Effector CD4-positive, alpha-beta T cell (primary cell): Measurements from ENCODE around the gene TSSK3.
"Not testable (repeated sequence)": the region's sequence is repeated elsewhere in the genome, so short reads cannot be mapped to it uniquely, and the experiment has no call there.

Experiments
- DNase-seq: peaks from one replicate; pipeline ENCODE4 v3.0.0-alpha.2; 2020

Gene TSSK3

DNA sequence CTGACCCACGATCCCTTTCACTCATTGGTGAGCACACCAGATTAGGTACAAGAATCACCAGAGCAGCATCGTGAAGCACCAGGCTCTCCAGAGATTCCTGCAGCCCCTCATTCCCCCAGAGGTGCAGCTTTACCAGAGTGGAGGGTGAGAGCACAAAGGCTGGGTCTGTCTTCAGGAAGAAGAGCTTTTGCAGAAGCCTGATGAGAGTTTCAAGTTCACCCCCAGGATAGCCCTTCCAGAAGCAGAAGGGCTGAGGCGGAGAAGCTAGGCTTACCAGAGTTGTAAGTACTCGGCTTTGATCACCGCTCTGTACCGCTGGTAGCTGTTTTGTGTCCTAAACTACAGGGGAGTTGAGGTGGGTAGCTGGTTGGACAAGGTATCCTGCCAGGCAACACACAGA is 3.1 kb downstream of the TSSK3 start:
- no peak for DNase-seq

DNA sequence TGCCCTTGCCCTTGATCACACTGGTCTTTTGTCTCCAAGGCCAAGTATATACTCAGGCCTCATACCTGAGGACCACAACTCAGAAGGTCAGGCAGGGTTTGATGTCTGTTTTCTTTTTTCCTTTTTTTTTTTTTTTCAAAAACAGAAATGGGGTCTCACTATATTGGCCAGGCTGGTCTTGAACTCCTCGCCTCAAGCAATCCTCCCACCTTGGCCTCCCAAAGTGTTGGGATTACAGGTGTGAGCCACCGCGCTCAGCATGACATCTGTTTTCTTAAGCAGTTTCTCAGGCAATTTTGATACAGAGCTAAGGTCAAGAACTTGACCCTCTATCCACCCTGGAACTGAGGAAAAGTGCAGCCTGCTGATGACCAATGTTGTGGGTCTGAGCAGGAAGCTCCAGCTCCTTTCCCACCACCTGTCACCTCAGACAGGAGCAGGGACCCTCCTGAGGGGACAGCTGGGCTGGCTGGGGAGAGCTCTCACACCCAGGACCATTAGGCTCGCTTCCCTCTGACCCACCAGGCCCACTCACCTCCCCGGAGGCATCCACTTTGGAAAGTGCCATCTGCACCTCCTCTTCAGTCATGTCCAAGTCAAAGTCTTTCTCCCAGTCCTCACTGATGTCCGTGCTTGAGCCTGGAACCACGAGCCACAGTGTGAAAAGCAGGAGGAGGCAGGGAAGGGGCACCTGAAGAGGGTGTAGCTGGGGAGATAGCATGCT is 5.7 kb downstream of the TSSK3 start:
- DNase-seq, result no peak

DNA sequence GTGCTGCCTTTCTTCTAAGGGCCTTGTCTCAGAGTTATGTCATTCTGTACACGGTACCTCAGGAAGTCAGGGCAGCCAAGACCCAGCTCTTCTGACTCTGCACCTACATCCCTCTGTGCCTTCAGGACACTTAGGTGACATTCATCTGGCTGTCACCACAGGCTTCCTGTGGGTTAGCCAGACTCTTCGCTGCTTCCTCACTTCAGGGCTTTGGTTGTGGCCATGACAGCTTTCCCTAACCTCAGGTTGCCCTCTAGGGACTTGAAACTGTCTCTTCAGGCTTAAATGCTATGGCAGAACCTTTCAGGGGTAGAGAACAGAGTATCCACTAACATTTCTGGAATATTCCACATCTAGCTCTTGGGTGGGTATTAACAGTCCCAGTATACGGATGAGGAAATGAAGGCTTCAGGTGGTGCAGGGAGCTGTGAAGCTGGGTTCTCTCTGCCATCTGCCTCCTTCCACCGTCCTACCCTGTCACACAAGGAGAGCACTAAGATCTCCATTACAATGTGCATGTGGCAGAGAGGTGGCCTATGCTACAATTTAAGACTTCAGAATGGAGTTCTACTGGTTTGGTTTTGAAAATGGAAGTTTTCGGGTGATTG is 9.9 kb downstream of the TSSK3 start:
- peak; percentile 42 for DNase-seq

DNA sequence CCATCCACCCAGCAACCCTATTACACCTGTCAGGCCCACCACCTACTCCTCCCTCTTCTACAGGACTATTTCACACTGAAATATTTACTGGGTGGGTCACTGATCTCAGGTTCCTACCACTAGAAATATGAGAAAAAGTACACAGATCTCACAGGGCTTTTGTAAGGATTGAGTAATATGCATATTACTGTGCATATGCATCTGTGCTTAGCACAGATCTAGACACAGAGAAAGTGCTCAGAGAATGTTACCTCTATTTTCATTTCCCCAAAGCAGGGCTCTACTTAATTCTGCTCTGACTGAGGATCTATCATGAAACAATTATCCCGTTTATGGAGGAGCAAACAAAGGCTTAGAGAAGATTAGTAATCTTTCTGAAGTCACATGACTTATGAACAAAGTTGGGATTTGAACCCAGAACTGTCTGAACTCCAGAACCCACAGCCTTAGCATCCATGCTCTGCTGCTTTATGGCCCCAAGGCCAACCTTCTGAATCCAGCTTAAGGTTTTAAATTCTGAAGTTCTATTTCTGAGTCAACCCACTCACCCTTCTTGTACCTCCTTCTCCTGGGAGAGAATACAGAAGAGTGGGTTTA is 11.8 kb downstream of the TSSK3 start:
- no peak for DNase-seq

DNA sequence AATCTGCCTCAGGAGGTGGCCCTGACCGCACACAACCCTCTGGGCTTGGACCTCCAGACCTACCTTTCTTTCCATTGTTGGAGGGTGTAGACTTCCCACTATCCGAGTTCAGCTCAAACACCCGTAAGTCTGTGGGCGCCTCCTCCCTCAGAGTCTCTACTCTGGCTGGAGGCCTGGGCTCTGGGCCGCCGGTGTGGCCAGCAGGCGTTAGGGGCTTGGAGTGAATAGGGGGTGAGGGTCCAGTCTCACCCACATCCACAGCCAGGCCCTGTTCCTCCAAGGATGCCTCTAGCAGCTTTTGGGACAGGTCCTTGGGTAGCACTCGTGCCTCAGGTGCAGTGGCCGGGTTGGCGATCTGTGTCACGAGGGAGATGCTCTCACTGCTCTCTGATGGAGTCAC is 13.9 kb downstream of the TSSK3 start:
- DNase-seq, result no peak

DNA sequence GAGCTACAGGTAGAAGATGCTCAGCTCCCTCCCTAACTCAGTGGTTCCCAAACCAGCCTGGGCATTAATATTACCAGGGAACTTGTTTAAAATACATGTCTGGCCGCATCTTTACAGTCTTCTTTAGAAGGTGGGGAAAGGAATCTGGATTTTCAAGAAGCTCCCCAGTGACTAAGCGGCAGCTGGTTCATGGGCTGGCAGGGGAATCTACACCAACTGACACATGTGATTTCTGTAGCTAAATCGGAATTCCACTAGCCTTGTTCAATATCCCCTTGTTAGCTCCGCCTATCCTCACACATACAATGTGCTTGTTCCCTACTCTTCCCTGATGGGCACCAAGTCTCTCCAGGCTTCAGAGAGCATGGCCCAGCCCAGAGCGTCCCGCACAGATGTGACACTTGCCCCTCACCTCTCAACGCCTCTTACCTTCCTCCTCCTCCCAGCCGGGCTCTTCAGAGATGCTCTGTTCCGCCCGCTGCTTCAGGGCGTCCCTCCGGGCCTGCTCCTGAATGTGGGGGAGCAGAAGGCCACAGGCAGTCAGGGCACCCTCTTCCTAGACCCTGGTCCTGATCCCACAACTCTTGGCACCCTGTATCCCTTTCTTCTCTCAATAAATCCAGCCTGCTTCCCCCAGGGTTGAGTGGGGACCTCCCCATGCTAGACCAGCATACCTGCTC is 15.3 kb downstream of the TSSK3 start:
- DNase-seq, result no peak

DNA sequence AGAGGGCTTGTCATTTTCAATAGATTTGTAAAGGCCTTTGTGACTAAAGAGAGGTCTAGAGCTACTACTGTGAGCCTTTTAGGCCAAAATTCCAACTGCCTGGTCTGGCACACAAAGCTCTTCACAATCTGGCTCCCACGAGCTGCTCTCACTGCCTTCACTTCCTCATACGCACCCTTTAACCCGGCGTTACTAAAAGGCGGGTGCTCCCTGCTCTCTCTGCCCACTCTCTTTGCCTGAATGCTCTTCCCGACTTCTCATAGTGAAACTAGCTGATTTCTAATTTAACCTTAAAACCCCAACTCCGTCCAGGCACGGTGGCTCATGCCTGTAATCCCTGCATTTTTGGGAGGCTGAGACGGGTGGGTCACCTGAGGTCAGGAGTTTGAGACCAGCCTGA is 17.7 kb downstream of the TSSK3 start:
- DNase-seq, result no peak

DNA sequence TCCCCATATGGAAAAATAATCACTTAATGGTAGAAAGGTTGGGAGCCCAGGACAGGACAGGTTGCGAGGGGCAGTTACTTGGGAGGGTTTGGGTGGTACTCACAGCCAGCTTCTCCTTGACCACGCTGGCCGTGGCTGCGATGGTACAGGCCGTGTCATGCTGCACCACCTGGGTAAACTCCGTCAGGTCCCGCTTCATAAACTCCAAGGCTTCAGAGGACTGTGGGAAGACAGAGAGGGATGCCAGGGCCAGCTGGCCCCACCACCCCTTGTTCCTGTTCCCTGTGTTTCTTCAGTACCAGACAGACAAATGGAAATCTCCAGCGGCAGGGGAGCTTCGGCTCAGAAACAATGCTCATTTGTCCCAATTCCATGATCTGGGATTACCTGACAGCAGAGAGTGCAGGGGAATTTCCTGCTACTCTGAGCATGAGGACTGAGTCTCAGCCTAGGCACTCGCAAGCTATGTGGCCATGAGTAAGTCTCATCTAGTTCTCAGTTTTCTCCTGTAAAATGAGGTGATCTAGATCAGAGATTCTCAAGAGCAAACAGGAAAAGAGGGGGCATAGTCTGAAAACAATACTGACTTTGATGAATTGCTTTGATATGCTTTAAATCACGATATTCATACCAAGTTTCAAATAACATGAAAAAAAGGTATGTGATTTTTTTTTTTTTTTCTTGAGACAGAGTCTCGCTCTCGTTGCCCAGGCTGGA is 24.5 kb downstream of the TSSK3 start:
- DNase-seq, result no peak

DNA sequence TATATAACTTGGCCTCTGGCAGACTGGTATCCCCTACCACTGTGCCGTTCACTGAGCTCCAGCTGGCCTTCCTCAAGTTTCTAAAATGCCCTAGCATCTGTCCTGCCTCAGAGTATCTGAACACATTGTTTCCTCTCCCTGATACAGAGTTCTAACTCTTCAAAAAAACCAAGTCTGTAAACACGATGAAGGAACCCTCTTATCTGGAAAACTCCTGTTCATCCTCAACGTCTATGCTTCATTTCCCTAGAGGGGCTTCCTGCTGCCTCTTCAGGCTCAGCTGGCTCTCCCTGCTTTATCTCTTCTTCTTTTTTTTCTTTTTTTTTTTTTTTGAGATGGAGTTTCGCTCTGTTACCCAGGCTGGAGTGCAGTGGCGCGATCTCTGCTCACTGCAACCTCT is 26.3 kb downstream of the TSSK3 start:
- DNase-seq, result no peak

DNA sequence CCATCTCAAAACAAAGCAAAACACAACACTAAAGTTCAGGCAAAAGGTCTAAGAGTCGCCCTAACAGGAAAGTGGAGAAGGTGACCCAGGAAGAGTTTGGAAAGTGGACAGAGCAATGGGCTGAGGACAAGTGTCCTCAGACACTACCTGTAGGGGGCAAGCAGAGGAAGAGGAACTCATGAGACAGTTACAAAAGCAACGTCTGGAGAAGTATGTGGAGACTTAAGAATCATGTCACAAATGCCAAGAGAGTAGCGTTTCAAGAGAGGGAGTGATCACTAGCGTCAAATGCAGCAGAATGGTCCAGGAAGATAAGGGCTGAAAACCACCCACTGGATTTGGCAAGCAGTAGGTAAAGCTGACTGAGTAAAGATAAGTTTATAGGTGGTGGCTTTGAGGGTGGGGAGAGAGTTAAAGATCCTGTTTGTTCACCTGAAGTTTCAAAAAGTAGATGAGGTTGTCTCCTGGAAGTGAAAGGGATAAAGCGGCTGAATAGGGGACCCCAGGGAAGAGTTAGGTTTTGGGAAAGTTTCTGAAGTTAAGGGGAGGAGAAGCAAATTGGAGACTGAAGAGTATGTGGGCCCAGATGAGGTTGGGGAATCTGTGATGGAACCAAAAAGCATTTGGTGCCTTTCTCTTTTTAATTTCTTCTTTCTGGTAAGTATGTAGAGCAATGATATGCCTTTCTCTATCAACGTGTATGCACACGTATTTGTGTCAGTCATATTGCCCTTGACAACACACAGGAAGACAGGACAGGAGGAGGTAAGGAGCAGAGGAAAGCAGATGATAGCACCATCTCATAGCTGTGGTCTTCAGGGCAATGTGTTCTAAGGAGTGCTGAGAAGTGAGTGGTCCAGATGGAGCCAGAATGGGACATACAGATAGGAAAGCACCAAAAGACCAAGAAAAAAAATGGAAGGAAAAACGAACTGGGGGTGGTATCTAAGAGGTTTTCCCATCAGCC is 28.8 kb downstream of the TSSK3 start:
- DNase-seq, result no peak

DNA sequence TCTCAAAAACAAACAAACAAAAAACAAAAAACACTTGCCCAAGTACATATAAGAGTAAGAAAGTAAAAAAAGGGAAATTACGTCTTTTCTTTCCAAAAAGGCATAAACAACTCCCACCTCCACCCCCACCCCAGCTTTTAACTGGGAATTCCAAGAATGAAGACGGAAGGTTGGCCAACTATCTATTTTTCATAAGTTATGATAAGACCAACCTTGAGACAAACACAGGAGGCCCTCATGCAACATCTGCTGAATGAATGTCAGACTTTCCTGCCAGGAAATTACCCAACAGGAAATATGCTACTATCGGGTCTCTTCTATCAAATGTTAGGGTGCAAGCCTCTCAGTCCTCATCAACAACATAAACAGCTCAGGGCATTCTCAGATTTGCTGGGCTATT is 30.0 kb downstream of the TSSK3 start:
- no peak for DNase-seq

DNA sequence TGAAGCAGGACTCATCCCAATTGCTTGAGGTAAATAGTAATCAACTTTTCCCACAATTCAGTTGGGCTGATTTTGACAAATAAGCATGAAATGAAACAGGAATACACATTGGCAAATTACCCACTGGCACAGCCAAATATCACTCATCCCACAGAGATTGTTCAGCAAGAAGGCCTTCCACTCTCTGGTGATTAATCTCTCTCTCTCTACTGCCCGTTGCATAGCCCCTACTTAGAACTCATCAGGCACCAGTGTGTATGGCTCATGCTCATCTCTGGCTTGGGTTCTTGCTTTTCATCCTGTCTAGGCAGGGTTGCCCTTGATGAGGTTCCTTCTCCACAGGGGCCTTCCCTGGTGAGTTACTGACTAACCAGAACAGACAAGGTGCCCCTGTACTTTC is 30.8 kb downstream of the TSSK3 start:
- no peak for DNase-seq

DNA sequence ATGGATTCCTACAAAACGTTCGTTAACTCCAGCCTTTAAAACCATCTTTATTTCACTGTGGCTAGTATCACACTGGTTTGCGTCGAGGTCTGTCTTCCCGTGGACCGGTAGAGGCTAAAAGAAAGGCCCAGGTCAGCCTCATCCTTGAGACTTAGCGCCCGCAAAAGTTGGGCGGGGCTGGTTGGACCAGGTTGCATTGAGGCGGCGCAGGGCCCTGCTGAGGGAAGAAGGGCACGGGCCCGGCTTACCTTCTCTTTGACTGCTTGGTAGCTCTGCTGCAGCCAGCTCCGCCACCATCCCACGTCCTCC is 31.4 kb downstream of the TSSK3 start:
- DNase-seq, result no peak

DNA sequence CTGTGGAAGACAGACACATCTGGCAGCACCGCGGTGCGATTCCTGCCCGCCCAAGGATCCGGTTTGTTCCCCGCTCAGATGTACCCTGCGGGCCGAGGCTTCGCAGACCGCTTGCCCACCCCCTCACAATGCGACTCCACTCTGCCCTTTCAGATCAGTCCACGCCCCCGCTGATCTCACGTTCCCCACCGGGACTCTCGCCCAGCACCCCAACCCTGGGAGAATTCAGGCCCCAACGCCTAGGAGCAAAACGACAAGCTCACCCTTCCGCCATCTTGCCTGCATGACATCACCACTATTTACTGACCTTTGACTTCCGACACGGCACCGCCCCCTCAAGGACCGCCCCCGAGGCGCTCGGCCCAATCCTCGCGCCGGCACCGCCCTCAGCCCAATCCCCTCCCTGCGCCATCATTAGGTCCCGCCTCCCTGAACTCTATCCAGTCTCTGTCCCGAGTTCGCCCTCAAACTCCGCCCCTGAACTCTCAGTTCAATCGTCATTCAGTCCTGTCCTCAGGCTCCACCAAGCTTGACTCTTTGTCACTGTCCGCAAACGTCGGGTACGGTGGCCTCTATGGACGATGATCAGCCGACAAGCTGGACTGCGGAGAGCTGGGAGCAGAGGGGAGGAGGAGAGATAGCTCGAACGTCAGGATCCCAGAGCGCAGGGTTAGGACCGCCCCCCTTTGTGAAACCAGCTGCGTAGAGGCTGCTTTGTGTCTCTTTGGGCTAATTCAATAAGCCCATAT is 32.0 kb downstream of the TSSK3 start, which contains the start of gene BSDC1:
TSS of gene BSDC1 (minus strand) at position 301 of the 749 bp plus-strand sequence. CDS start at position 274, 27 bp downstream.
- peak; percentile 94 for DNase-seq

DNA sequence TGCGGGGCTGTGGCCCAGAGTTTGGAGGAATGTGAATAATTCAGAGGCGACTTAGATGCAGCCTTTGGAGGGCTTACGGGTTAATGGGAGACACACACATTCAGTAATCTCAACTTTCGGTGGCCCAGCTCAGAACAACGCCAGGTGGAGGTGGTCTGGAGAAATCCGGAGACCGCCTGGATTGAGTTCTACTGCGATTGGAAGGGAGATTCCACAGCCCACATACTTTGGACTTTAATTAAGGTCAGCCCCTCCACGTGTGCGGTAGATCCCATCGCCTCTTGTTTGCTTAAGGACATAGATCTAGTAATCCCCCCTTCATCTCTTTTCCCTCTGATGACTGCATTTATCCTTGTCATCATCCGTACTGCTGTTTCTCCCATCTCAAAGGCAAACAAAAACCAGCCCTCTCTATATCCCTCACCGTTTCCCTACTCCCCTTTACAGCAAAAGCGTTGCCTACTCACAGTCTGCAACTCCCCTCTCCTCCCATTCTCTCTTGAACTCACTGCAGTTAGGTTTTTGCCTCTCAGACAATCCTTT is 32.6 kb downstream of the TSSK3 start:
- no peak for DNase-seq

DNA sequence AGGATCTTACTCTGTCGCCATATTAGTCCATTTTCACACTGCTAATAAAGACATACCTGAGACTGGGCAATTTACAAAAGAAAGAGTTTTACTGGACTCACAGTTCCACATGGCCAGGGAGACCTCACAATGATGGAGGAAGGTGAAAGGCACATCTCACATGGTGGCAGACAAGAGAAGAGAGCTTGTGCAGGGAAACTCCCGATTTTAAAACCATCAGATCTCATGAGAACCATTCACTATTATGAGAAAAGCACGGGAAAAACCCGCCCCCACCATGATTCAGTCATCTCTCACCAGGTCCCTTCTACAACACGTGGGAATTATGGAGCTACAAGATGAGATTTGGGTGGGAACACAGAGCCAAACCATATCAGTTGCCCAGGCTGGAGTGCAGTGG is 34.2 kb downstream of the TSSK3 start:
- DNase-seq, result not testable (repeated sequence)

DNA sequence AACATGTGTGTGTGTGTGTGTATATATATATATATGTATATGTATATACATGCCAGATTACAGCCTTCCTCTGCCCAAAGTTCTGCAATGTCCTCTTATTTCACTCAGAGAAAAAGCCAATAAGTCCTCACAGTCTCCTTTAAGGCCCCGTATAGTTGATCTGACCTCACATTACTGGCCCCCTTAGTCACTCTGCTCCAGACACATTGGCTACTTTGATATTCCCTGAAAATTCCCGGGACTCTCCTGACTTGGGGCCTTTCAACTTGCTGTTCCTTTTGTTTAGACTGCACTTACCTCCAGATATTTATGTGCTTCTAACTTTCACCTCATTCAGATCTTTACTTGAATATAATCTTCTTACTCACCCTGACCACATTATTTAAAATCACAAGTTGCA is 36.1 kb downstream of the TSSK3 start:
- DNase-seq, result no peak

DNA sequence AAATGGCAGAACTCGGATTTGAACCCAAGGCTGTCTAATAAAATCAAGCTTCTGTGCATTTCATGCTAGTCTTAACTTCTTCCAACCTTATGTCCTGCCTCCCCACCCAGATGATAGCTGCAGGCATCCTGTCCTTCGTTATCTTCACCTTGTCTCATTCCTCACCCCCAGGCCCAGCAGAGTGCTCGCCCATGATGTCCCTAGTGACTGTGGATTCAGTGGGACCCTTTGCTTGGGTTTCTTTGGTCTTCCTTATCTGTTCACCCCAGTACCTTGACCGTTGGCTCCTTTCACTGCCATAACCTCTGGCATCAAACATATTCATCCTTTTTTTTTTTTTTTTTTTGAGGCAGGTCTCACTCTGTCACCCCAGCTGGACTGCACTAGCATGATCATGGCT is 37.5 kb downstream of the TSSK3 start:
- DNase-seq, result no peak

DNA sequence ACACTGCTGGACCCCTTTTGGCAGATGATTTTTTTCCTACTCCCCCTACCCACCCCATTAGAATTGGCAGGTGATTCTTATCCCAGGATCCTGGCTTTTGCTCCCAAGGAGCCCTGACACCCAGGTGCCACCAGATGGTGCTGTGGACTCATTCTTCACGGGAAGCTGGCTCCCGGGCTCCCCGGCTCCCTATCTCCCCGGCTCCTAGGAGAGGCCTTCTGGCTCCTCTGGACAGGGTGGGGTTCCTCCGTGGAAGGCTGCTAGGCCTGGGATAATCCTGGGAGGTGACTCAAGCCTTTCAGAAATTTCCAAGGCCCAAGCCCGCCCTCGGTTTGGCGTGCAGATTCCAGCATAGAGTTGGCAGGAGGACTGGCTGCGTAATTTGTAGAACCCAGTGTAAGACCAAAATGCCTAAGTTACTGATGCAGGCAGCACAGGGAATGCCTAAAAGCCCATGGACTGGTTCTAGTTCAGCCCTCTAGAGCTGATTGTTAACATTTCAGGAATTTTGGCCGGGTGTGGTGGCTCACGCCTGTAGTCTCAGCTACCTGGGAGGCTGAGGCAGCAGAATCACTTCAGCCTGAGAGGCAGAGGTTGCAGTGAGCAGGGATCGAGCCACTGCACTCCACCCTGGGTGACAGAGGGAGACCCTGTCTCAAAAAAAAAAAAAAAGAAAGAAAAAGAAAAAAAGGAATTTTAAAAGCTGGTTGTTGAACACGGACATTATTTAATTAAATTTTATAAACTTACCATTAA is 38.7 kb downstream of the TSSK3 start:
- DNase-seq, result peak; percentile 44

DNA sequence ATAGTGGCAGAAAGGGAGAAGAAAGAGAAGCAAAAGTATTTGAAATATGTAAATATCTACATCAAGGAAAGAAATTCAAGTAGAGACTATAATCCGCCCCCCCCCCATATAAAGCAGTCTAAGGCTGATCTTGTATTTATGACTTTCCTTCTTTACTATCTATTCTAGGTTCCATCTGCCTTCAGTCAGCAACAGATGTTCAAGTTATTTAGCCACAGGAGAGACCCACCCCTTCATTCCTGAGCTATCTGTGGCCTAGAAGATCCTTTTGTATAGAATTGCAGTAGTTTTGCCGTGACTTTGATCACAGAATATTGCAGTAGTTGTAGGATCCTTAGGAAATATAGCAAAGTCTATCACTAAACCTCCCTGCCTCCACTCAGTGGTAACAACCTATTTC is 42.6 kb downstream of the TSSK3 start:
- no peak for DNase-seq
